HG02885 (cell line): ENCODE results near the gene ALDH16A1.
"Not testable (repeated sequence)": the region's sequence is repeated elsewhere in the genome, so short reads cannot be mapped to it uniquely, and the experiment has no call there.

Source experiments
- ATAC-seq: cut with Tn5 transposase; IDR thresholded peaks from one replicate; pipeline ENCODE4 v1.9.1; 2021; ENCODE audit warnings: mild to moderate bottlenecking; ENCODE audit not compliant: unreplicated experiment, poor library complexity

Gene ALDH16A1

GRCh38 chr19:49461130-49461529 lies 8.1 kb downstream of the ALDH16A1 start:
- not testable (repeated sequence) for ATAC-seq

GRCh38 chr19:49461656-49462055 lies 8.6 kb downstream of the ALDH16A1 start:
- ATAC-seq = no peak

- no peak for ATAC-seq
Measured at GRCh38 chr19:49462492-49462891, 9.5 kb downstream of the ALDH16A1 start.

- no peak for ATAC-seq
Measured at GRCh38 chr19:49463960-49464740, 11.1 kb downstream of the ALDH16A1 start.

GRCh38 chr19:49465371-49465770 lies 12.3 kb downstream of the ALDH16A1 start:
- ATAC-seq = no peak

- no peak for ATAC-seq
Measured at GRCh38 chr19:49468199-49468598, 15.2 kb downstream of the ALDH16A1 start.

GRCh38 chr19:49468746-49469447 lies 15.9 kb downstream of the ALDH16A1 start:
- ATAC-seq = peak; percentile 69

GRCh38 chr19:49469828-49470614 lies 17.0 kb downstream of the ALDH16A1 start:
- peak; percentile 58 for ATAC-seq

- no peak for ATAC-seq
Measured at GRCh38 chr19:49470615-49470978, 17.6 kb downstream of the ALDH16A1 start.

- ATAC-seq = no peak
Measured at GRCh38 chr19:49472936-49473335, 19.9 kb downstream of the ALDH16A1 start.

GRCh38 chr19:49473501-49473867 lies 20.5 kb downstream of the ALDH16A1 start:
- not testable (repeated sequence) for ATAC-seq

- ATAC-seq = peak; percentile 58
Measured at GRCh38 chr19:49473868-49474541, 21.0 kb downstream of the ALDH16A1 start, which contains the start of gene FLT3LG. Gene FLT3LG (plus strand): TSS chr19:49474215. CDS start chr19:49474640, 425 bp downstream.

- ATAC-seq = no peak
Measured at GRCh38 chr19:49474542-49474924, 21.5 kb downstream of the ALDH16A1 start.

GRCh38 chr19:49475191-49475917 lies 22.3 kb downstream of the ALDH16A1 start:
- no peak for ATAC-seq

GRCh38 chr19:49475995-49476880 lies 23.2 kb downstream of the ALDH16A1 start:
- no peak for ATAC-seq

- ATAC-seq = no peak
Measured at GRCh38 chr19:49479975-49480628, 27.1 kb downstream of the ALDH16A1 start.

GRCh38 chr19:49481020-49481683 lies 28.1 kb downstream of the ALDH16A1 start:
- ATAC-seq = no peak

- no peak for ATAC-seq
Measured at GRCh38 chr19:49486232-49486631, 33.2 kb downstream of the ALDH16A1 start.
